Adipose tissue (tissue), 3 donors: Measurements from ENCODE around the gene FAT1. TPM values are rescaled to one million over a fixed set of nuclear protein-coding genes. Genes with fewer than 3 reads are reported as not detected.

Experiments
- H3K27ac ChIP-seq: one replicate; pipeline ENCODE4 v1.5.1; 2013; ENCODE audit warnings: low read depth, low read length
- WGBS, 3 donors: extraction: QIAGEN DNeasy Blood & Tissue Kit; methylation state at CpG; one replicate each; pipeline ENCODE4 v1.1.7; 2013; 5-methylcytosine and 5-hydroxymethylcytosine counted together
- polyA plus RNA-seq, 3 donors: library from polyadenylated mRNA; stranded (reverse); fragments of 200-250 nt; gene quantifications; one replicate each; pipeline ENCODE4 v1.2.3, GENCODE V29; 2013
- donor health status: healthy with polysubstance abuse.
- donor health status: Bipolar disorder and iron deficiency.
- donor health status: healthy.

The FAT1 gene
- polyA plus RNA-seq, 3 donors = 4.5 to 39.9 (median 21.8) TPM

DNA sequence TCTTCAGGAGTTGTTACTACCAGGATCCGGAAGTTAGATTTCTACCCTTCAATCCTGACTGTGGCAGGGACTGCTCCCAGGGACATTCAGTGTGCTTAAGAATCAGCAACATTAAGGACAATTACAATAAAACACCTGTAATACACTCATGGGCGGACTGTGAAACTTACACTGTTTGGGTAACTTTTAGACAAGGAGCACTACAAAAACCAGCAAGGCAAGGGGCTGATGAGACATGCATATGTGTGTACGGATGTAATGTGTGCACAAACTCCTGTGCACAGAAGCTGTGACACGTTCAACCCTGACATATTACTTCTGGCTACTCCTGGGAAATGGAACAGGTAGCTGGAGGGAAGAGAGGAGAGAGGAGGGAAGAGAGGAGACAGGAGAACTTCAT, 75.8 kb downstream of the FAT1 start:
- WGBS, 3 donors = 81 to 88% (median 87%) methylated on average over 4 of the region's 4 CpGs
- no peak overlapping the region for H3K27ac ChIP-seq

- WGBS, 3 donors = 50 to 76% (median 72%) methylated on average over 9 of the region's 9 CpGs
These were observed 78.9 kb downstream of the FAT1 start for GRCh38 chr4:186644737-186645261.

GRCh38 chr4:186644311-186644638, 79.4 kb downstream of the FAT1 start:
- WGBS, 3 donors = 47 to 65% (median 56%) methylated on average over 2 of the region's 2 CpGs
- H3K27ac ChIP-seq = no peak overlapping the region

More at GRCh38 chr4:186644737-186645261, 78.9 kb downstream of the FAT1 start:
- H3K27ac ChIP-seq = no peak overlapping the region

GRCh38 chr4:186643501-186644310, 80.0 kb downstream of the FAT1 start:
- WGBS, 3 donors = 51 to 80% (median 79%) methylated on average over 14 of the region's 14 CpGs
- H3K27ac ChIP-seq = no peak overlapping the region

DNA sequence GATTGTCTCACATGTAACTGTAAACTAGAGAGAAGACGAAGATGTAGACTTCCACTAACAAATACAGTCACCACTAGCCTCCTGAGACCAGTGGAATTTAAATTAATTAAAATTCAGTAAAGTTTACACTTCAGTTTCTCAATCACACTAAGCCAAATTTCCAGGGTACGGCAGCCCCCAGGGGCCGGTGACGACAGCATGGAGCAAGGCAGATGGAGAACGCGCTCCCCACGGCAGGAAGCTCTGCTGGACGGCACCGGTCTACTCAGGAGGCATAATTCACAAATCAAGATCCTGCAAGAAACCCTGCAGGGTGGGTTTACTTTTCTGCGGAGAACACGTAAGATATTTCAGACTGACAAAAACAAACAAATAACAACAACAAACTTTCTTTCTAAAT, 80.7 kb downstream of the FAT1 start:
- no peak overlapping the region for H3K27ac ChIP-seq
- 71 to 93% (median 85%) methylated on average over 11 of the region's 11 CpGs for WGBS, 3 donors

GRCh38 chr4:186642530-186642929, 81.1 kb downstream of the FAT1 start:
- no peak overlapping the region for H3K27ac ChIP-seq
- WGBS, 3 donors = 88 to 90% (median 89%) methylated on average over 15 of the region's 15 CpGs

- WGBS, 3 donors = 40 to 85% (median 77%) methylated on average over 10 of the region's 10 CpGs
- no peak overlapping the region for H3K27ac ChIP-seq
These were observed 89.0 kb downstream of the FAT1 start for GRCh38 chr4:186634591-186635128.

DNA sequence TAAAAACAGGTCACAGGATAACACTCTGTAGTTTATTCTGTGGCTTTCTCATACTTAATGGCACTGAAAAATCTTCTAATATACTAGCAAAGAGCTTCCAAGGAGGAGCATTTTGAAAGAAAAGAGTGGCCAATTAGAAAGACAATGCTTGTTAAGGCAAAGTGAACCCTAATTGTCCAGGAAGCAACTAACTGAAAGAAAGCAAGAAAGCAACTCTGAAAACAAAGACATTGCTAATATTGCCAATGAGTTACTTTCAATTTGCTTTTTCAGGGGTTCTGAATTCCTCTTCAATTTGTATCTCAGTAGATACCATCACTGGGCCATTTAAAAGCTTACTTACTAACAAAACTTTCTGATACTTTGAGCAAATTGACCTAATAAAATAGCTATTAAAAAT, 89.8 kb downstream of the FAT1 start:
- no peak overlapping the region for H3K27ac ChIP-seq

- 92 to 97% (median 94%) methylated on average over 6 of the region's 6 CpGs for WGBS, 3 donors
- no peak overlapping the region for H3K27ac ChIP-seq
These were observed 93.5 kb downstream of the FAT1 start for GRCh38 chr4:186630128-186630527.

GRCh38 chr4:186628058-186628711, 95.5 kb downstream of the FAT1 start:
- WGBS, 3 donors = 79 to 90% (median 85%) methylated on average over 21 of the region's 21 CpGs
- H3K27ac ChIP-seq = no peak overlapping the region

DNA sequence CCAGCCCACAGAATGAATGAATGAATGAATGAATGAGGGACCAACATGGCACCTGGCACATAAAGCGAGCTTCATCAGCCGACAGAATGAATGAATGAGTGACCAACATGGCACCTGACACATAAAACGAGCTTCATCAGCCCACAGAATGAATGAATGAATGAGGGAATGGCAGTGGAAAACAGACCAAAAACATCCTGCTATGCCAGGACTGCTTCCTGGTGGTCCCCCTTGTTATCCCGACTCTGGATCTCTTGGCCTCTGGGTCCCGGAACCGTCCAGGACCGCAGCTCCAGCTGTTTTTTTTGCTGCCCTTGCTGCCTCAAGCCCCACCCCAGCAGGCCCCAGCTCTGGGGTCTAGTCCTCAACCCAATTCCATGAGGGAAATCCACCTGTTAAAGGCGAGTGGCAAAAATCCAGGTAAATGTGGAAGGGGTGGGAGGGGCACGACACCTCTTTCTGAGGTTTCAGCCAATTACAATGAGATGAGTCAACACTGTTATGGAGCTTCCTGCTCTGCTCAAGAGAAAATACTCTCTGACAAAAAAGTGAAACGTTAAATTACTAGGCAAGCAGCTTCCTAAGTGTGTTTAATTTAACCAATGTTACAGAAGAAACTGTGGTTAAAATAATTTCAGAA, 96.3 kb downstream of the FAT1 start:
- 77 to 87% (median 83%) methylated on average over 10 of the region's 10 CpGs for WGBS, 3 donors
- no peak overlapping the region for H3K27ac ChIP-seq

DNA sequence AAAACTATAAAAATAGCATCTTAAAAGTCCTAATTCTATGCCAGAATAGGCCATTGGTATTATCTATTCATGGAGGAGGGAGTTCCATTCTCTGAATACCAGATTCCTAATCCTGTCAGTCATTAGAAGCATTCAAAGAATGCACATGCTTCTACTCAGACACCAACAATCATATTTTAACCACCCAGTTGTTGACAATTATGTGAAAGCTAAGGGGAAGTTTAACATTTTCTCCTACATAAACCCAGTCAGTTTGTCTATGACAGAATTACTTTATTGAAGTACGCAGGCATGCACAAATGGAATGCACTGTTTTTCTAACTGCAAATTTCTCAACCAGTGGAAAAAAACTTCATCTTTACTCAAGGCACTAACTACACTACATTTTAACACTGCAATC, 98.7 kb downstream of the FAT1 start:
- WGBS, 3 donors = 78 to 88% (median 86%) methylated on average over 1 of the region's 1 CpG
- no peak overlapping the region for H3K27ac ChIP-seq

GRCh38 chr4:186623546-186623945, 100.1 kb downstream of the FAT1 start:
- 85 to 91% (median 90%) methylated on average over 5 of the region's 5 CpGs for WGBS, 3 donors
- H3K27ac ChIP-seq = no peak overlapping the region

DNA sequence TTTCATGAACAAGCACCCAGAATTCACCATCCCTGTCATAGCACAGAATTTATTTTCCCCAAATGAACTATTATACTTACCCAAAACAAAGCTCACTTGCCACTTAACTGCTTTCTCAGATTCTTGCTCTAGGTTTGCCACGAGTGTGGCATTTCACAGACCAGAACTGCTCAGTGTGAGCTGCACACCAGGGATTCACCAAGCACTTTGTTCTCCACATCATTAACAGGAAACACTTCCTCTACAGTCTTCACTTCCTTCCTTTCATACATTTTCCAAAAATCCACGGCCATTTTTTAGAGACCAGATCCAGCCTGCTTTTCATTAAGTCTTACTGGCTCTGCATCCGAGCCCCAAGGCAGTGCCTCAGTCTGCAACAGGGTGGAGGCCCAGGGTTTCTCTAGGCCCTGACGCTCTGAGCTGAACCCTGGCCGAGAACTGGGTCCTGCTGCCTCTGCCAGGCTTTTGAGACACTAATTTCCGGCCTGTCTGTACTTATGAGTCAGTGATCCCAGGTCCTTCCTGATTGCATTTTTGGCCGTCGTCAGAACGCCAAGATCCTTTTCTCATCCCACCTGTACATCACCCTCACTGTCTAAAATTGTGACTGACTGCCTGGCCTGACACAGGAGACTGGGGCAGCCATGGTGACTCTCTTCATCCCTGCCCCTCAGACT, 100.7 kb downstream of the FAT1 start:
- no peak overlapping the region for H3K27ac ChIP-seq
- WGBS, 3 donors = 65 to 84% (median 68%) methylated on average over 9 of the region's 9 CpGs

DNA sequence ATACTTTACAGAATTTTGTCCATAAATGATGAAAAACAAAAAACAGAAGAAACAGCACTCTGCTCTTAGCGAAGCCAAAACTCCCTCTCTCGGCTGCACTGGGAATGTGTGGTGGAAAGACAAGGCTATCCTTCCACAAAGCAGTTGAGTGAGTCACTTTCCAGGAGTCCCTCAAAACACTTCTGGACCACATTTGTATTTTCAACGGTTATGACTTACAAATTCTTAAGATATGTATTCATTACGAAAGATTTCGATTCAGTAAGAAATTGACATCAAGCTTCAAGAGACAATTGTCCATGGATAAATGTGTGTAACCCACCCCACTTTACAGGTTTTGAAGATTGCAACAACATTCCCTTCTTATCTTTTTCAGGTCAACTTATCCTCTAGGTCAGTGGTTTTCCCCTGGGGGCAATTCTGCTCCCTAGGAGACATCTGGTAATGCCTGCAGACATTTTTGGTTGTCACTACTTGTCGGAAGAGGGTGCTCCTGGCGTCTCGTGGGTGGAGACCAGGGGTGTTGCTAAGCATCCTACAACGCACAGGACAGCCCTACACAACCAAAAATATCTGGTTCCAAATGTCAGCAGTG, 101.6 kb downstream of the FAT1 start:
- no peak overlapping the region for H3K27ac ChIP-seq
- 79 to 87% (median 85%) methylated on average over 9 of the region's 9 CpGs for WGBS, 3 donors

GRCh38 chr4:186619088-186619487, 104.6 kb downstream of the FAT1 start:
- 93 to 98% (median 96%) methylated on average over 10 of the region's 10 CpGs for WGBS, 3 donors
- no peak overlapping the region for H3K27ac ChIP-seq

DNA sequence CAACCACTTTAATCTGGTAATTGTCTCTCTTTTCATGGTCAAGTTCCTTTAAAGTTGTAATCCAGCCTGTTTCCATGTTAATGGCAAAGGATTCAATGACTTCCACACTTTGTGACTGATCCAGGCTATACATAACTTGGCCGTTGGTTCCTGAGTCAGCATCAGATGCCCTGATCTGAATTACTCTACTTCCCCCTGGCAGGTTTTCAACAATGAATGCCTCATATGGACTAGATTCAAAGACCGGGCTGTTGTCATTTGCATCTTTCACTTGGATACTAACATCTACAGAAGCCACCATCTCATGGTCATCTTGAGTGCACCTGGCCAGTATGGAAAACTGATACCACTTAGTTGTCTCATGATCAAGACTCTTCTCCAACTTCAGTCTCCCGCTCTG, 105.7 kb downstream of the FAT1 start:
- 82 to 93% (median 89%) methylated on average over 3 of the region's 3 CpGs for WGBS, 3 donors
- no peak overlapping the region for H3K27ac ChIP-seq

GRCh38 chr4:186607490-186607889, 116.2 kb downstream of the FAT1 start:
- no peak overlapping the region for H3K27ac ChIP-seq
- 81 to 100% (median 95%) methylated on average over 1 of the region's 1 CpG for WGBS, 3 donors
